Neuron (in vitro differentiated cells): ENCODE data around the gene FADS1.

Source experiments
- H2AFZ ChIP-seq: one replicate; pipeline ENCODE4 v1.6.1; 2013; ENCODE audit warnings: low read depth, mild to moderate bottlenecking, inconsistent platforms, low read length, moderate library complexity
- H3K27me3 ChIP-seq: one replicate; pipeline ENCODE4 v1.6.1; 2013; ENCODE audit warnings: low read length; ENCODE audit not compliant: insufficient read depth
- H3K36me3 ChIP-seq: one replicate; pipeline ENCODE4 v1.6.1; 2013; ENCODE audit warnings: low read length; ENCODE audit not compliant: insufficient read depth
- H3K4me1 ChIP-seq: one replicate; pipeline ENCODE4 v1.6.1; 2013; ENCODE audit warnings: low read length; ENCODE audit not compliant: insufficient read depth
- H3K4me3 ChIP-seq: 2 replicates; pipeline ENCODE4 v1.5.1; 2013; ENCODE audit warnings: mild to moderate bottlenecking, low read length, moderate library complexity
- H3K9me3 ChIP-seq: one replicate; pipeline ENCODE4 v1.6.1; 2013; ENCODE audit warnings: low read length

Gene FADS1

DNA sequence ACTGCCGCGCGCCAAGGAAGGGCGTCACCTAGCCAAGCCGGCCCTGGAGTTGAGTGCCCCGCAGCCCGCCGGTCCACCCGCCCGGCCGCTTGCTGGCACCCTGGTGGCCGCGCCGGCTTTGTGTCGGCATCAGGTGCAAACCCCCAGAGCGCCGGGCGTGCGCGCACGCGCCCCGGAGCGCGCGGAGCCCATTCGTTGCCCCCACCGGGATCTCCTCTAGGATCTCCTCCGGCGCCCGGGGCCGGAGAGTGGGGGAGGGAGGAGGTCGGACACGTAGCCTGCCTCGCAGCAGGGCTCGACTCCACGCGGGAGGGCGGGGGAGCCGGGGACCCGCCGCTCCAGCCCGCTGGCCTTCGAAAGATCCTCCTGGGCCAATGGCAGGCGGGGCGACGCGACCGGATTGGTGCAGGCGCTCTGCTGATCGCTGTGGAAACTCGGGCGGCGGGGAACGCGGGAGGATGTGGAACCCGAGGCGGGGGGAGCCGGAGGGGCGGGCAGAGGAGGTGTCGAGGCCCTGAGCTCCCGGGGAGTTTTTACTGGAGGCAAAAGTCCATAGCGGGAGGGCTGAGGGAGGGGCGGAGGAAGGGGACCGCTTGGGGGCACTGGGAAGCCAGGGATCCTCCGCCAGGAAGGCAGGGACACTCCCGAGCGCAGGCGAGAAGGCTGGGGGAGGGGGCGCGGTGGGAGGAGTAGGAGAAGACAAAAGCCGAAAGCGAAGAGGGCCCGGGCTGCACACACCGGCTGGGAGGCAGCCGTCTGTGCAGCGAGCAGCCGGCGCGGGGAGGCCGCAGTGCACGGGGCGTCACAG, 11.0 kb upstream of the FADS1 start, which contains the start of gene FADS2:
TSS of gene FADS2 (plus strand) at position 730 of the 808 bp plus-strand sequence. CDS start 91 bp downstream, outside the sequence.
- peaks cover 45% of the 10 kb centered on the region for H3K4me1 ChIP-seq
- peaks cover 17% of the 10 kb centered on the region for H3K36me3 ChIP-seq
- H3K9me3 ChIP-seq = no peaks in the 10 kb centered on the region
- no peaks in the 10 kb centered on the region for H3K27me3 ChIP-seq
- H2AFZ ChIP-seq = peak within 1 kb of the TSS; percentile 26
- peak within 1 kb of the TSS; percentile 100 for H3K4me3 ChIP-seq

DNA sequence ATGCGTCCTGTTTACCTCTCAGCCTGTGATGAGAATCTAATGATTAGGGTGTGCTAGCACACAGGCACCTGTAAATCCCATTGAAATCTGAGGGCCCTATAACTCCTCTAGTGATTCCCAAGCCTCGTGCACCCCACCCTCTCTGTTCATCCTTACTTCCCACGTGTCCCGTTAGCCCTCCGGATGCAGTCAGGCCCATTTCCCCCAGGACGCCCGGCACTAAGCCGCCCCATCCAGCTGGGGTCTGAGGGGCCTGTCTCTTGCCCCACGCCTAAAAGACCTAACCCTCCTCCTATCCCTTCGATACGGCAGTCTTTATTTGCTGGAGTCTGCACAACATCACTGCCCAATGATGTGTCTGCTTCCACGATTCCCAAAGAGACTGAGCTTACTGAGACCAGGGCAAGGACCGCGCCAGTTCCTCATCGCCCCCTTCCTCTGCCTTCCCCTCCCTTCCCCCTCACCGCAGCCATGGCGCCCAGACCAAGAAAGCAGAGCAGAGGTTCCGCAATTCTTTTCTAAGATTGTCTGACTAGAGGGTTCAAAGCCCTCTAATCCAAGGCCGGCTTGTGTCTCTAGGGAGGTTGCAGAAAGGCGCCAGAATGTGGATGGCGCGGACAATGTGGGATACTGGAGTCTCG, 10.2 kb upstream of the FADS1 start:
- Histone ChIP-seq H3K36me3 (peaks cover 10% of the 10 kb centered on the region), H3K4me3 (peak overlapping the region; percentile 100)

DNA sequence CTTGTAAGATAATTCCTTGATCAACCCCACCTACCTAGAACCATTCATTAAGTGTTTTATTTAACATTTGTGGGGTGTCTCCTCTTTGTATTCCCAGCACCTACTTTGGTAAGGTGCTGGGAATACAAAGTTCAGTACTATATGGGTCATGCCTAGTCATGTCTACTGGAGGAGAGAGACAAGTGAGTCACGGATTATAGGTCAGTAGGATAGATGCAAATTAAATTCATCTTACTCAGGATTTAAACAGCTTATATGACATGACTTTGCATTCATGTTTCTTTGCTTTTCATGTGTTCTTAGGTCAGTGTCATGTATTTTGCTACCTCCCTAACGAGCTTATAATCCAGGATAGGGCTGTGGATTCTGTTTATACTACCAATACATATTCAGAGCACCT, 3.4 kb upstream of the FADS1 start:
- Histone ChIP-seq H3K4me3 (no peak overlapping the region), H2AFZ (no peak overlapping the region), H3K27me3 (no peaks in the 10 kb centered on the region), H3K36me3 (no peaks in the 10 kb centered on the region), H3K9me3 (no peaks in the 10 kb centered on the region), H3K4me1 (peaks cover 12% of the 10 kb centered on the region)

More for the DNA sequence above, 10.2 kb upstream of the FADS1 start:
- Histone ChIP-seq H2AFZ (peak overlapping the region; percentile 26), H3K4me1 (peaks cover 38% of the 10 kb centered on the region), H3K9me3 (no peaks in the 10 kb centered on the region), H3K27me3 (no peaks in the 10 kb centered on the region)

DNA sequence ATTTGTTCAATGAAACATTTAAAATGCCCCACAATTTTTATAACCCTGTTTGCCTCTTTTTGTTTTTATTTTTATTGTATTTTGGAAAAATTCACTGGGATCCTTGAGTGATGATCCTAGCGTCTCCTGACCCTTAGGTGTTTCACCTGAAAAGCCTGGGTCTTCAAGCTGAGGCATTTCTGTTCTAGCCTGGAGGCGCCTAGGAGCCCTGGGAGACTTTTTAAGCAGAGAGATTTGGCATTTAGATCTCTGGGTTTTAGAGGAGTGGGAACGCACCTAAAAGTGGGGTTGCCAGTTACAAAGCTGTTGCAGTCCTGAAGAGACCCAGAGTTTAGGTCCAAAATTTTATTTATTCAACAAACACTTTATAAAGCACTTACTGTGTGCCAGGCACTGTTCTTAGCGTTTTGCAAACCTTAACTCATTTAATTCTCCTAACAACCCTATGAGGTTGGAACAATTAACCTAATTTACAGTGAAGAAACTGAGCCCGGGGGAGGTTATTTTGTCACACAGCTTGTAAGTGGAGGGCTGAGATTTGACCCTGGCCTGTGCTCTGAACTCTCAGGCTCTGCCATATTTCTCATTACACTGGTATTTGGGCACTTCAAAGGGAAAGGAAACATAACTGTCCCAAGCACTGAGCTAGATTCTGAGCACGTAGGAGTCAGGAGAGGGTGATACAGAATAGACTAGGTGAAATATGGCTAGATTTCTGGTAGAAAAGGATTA, 834 bp upstream of the FADS1 start:
- H3K27me3 ChIP-seq = no peaks in the 10 kb centered on the region
- H3K4me3 ChIP-seq = peak overlapping the region; percentile 93
- no peaks in the 10 kb centered on the region for H3K9me3 ChIP-seq
- H3K4me1 ChIP-seq = peaks cover 23% of the 10 kb centered on the region
- H3K36me3 ChIP-seq = peaks cover 14% of the 10 kb centered on the region
- no peak overlapping the region for H2AFZ ChIP-seq

DNA sequence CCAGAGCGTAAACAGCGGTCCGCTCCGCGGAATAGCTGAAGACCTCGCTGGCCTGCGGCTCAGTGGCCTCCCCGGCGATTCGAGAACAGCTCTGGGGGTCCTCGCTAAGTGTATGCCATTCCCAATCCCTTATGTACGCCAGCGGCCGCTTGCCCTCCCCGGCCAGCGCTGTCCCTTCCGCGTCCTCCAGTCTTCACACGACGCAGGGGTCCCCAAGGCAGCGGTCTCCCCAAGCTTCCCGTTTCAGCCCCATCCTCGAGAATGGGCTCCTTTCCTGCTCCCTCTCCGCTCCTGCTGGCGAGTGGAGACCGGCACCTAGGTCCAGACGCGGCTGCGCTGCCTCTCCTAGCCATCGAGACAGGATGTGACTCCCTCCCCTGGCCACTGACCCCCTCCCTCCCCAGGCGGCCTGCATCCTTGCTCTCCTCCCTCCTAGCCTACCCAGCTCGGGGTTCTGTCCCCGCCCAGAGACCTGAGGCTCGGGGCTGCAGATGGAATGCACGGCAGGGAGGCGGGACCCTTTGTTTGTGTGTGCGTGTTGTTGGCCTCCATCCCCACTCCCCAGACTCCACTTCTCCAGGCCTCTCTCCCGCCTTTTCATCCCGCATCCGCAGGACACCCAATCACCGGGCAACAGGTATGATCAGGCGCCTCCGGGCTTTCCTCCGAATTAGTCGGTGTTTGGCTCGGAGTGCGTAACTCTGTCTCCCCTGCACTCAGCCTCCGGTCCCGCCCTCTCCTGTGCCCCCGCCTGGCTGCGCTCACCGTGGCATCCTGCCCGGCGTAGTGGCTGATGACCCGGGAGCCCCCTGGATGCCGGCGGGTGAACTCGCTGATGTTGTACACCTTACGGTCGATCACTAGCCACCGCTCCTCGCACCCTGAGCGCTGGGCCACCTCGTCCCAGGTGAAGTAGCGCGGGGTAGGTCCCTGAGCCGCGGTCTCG, 740 bp downstream of the FADS1 start:
- Histone ChIP-seq H2AFZ (no peak overlapping the region), H3K4me3 (peak overlapping the region; percentile 93), H3K4me1 (peaks cover 23% of the 10 kb centered on the region), H3K9me3 (no peaks in the 10 kb centered on the region), H3K27me3 (no peaks in the 10 kb centered on the region), H3K36me3 (peaks cover 29% of the 10 kb centered on the region)

DNA sequence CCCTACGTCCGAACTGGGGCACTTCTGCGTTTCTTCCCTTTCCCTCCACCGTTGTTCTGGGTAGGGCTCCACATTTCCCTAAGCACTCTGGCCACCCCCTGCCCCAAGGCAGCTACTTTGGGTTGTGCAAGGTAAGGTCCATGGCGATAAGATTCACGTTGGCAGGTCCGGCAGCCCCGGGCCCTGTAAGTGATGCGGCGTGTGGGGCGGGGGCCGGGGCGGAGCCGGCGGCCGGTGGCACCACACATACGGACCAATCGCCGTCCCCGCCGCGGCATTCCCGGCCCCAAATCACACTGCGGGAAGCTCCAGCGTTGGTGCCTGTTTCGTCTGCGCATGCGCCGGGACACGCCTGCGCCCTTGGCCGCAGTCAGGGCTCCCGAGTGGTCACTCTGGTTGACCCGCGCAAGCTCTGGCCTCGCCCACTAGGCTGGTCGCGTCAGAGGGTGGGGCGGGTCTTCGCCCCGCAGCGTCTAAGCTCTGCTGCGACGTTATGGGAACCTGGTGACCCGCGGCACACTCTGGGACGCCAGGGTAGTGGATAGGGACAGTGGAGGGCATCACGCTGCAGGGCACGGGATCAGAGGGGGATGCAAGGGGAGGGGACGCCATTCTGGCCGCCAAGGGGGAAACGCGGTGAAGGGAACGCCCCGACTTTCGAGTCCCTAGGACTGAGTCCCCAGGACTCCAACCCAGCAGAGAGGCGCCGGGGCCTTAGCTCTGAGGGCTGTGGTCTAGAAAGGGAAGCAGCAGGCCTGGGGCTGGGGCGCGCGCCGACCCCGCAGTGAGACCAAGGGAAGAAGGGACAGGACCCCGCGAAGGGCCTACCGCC, 1.6 kb downstream of the FADS1 start:
- Histone ChIP-seq H3K27me3 (no peaks in the 10 kb centered on the region), H3K4me3 (peak overlapping the region; percentile 93), H3K36me3 (peaks cover 38% of the 10 kb centered on the region), H3K4me1 (peaks cover 23% of the 10 kb centered on the region), H2AFZ (no peak overlapping the region), H3K9me3 (no peaks in the 10 kb centered on the region)

DNA sequence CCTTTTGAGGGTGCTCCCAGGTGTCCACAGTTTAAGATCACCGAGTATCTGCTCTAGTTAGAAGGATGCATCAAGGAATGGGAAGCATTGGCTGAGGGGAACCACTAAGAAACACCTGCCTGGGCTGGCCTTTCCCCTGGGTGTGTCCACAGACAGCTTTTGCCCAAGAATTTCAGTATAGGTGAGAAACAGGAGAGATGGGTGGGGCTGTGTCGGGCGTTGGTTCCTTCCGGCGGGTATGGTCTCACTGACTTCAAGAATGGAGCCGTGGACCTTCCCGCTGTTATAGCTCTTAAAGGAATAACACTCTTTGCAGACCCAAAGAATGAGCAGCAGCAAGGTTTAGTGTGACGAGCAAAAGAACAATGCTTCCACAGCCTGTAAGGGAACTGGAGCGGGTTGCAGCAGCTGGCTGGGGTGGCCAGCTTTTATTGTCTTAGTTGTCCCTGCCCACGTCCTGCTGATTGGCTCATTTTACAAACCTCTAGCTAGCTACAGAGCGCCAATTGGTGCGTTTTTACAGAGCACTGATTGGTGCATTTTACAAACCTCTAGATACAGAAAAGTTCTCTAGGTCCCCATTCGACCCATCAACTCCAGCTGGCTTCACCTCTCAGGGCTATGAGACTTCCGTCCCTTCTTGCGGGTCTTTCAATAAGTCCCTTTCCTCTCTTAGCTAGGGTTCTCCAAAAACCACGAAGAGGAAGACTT, 2.4 kb downstream of the FADS1 start:
- Histone ChIP-seq H3K9me3 (no peaks in the 10 kb centered on the region), H2AFZ (no peak overlapping the region), H3K4me1 (peaks cover 23% of the 10 kb centered on the region), H3K4me3 (peak overlapping the region; percentile 48), H3K27me3 (no peaks in the 10 kb centered on the region), H3K36me3 (peaks cover 45% of the 10 kb centered on the region)

DNA sequence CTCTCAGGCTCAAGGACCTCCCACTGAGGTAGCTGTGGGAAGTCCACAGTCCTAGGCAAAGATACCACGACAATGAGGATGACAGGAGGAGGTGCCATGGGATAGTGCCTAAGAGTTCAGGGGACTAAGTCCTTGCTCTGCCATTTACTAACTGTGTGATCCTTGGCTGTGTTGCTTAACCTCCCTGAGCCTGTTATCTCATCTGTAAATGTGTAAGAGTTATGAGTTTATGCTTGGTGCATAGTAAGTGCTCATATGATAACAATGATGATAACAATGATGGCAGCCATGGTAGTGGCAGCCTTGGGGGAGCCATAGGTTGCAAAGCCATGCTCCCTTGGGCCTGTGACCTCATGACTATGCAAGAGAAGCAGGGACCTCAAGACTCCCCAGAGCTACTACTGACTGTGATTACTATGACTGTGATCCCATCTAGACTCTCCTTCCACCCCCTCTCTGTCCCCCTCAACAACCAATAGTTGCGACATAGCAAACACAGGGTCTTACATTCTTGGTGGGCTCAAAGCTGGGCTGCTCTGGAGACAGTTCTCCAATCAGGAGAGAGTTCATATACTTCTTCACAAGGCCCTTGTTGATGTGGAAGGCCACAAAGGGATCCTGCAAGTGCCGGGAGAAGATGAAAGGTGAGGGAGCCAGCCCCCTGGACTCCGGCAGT, 3.9 kb downstream of the FADS1 start:
- Histone ChIP-seq H2AFZ (no peak overlapping the region), H3K4me3 (no peak overlapping the region), H3K36me3 (peaks cover 59% of the 10 kb centered on the region), H3K4me1 (peaks cover 18% of the 10 kb centered on the region), H3K27me3 (no peaks in the 10 kb centered on the region), H3K9me3 (no peaks in the 10 kb centered on the region)

DNA sequence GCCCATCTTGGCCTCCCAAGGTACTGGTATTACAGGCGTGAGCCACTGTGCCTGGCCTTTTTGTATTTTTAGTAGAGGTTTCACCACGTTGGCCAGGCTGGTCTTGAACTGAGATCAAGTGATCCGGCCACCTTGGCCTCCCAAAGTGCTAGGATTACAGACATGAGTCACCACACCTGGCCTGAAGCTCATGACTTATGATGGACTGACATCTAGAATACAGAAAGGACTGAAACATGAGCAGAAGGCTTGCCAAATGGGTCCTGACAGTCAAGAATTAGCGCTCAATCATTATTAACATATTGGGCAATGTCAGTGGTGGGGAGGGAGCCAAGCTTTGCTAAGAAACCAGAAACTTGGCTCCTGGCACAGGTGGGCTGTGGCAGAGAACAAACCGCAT, 5.0 kb downstream of the FADS1 start:
- H3K36me3 ChIP-seq = peaks cover 69% of the 10 kb centered on the region
- no peaks in the 10 kb centered on the region for H3K27me3 ChIP-seq
- H2AFZ ChIP-seq = no peak overlapping the region
- H3K4me3 ChIP-seq = no peak overlapping the region
- no peaks in the 10 kb centered on the region for H3K9me3 ChIP-seq
- H3K4me1 ChIP-seq = peaks cover 10% of the 10 kb centered on the region

DNA sequence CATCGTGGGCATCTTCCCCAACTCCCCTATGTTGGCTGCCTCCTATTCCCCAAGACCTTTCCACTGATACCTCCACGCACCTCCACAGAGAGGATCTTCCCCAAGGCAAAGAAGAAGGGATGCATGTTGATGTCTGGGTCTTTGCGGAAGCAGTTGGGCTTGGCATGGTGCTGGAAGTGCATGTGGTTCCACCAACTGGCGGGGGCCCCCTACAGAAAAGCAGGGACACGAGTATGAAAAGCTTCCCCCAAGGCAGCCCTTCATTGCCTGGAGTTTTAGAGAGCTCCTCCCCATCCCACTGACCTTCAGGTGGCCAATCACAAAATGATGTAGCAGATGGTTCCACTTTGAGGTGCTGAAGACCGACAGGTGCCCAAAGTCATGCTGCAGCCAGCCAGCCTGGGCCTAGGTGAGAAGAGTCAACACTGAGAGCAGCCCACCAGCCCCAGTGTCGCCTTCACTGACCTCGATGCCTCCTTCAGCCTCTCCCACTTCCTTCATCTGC, 6.1 kb downstream of the FADS1 start:
- Histone ChIP-seq H3K27me3 (no peaks in the 10 kb centered on the region), H2AFZ (no peak overlapping the region), H3K4me1 (peaks cover 10% of the 10 kb centered on the region), H3K36me3 (peaks cover 77% of the 10 kb centered on the region), H3K4me3 (no peak overlapping the region), H3K9me3 (no peaks in the 10 kb centered on the region)

DNA sequence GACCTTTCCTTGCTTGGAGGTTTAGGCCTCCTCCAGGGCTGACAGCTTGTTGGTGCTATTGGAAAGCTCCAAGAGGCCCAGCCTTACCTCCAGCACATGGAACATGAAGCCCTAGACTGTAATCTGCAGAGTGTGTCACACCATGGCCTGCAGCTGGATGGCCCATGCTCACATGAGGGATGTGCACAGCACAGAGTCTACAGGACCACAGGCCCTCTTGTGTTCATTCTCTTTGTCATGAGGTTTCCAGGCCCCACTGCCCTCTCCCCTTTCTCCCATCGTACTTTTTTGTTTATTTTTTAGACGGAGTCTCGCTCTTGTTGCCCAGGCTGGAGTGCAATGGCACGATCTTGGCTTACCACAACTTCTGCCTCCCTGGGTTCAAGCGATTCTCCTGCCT, 10.0 kb downstream of the FADS1 start:
- Histone ChIP-seq H3K4me1 (no peaks in the 10 kb centered on the region), H3K27me3 (no peaks in the 10 kb centered on the region), H2AFZ (no peak overlapping the region), H3K9me3 (no peaks in the 10 kb centered on the region), H3K36me3 (peaks cover 94% of the 10 kb centered on the region), H3K4me3 (no peak overlapping the region)
